Measurements from ENCODE around the gene HMGN4.
"Not testable (repeated sequence)": the region's sequence is repeated elsewhere in the genome, so short reads cannot be mapped to it uniquely, and the experiment has no call there.

HMGN4 gene

DNA sequence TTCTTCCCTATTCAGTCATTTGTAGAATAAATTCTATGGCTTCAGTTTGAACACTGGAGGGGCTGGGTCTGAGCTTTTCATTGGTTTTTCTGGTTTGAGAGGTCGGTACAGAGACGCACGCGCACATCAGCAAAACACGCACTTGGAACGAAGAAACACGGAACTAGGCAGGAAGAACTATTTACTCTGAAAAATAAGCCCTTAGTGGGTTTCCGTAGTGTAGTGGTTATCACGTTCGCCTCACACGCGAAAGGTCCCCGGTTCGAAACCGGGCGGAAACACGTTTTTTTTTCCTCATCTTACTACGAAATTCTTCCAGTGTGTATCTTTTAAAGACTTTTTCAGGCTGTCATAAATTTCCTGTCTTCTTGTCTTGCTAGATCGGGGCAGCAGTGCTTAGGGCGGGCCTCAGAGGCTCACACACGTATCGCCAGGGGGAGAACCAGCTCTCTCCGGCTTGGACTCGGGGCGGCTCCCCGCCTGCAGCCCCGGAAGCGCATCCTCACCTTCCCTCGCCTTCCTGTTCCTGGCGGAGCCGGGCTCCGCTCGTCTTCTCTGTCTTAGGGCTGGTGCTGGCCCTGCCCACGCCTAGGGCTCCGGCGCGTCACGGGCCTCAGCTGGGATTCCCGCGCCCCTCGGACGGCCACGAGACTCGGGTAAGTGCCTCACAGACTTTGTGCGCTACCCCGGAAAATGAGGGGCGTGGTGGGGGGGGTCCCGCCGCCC is at the start of gene HMGN4:
TSS of gene HMGN4 (plus strand) at position 521 of the 726 bp plus-strand sequence. CDS start 6,841 bp downstream, outside the sequence.
- peak; percentile 65 to 80 (median 79) for DNase-seq (ENCODE audit: low read depth in 3 of 3)

- no peak for DNase-seq (ENCODE audit: low read depth in 3 of 3)
Observed at GRCh38 chr6:26489996-26490964, 47.9 kb upstream of the HMGN4 start.

DNA sequence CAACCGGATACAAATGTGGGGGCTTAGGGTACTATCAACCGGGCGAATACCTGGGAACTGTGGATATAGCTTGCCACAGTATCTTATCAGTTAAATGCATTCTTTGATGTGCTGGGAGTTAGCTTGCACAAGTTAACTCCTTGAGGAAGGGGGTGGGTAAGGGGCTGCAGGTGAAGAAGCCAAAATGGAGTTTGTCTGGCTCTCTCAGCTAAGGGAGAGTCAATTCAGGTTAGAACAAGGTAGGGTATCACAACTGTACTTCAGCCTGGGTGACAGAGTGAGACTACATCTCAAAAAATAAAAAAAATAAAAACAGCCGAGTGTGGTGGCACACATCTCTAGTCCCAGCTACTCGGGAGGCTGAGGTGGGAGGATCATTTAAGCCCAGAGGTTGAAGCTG is 46.6 kb upstream of the HMGN4 start:
- DNase-seq (ENCODE audit: low read depth in 3 of 3), result no peak

GRCh38 chr6:26493258-26493657 is 44.9 kb upstream of the HMGN4 start:
- no peak for DNase-seq (ENCODE audit: low read depth in 3 of 3)

GRCh38 chr6:26494117-26494516 is 44.0 kb upstream of the HMGN4 start:
- no peak for DNase-seq (ENCODE audit: low read depth in 3 of 3)

DNA sequence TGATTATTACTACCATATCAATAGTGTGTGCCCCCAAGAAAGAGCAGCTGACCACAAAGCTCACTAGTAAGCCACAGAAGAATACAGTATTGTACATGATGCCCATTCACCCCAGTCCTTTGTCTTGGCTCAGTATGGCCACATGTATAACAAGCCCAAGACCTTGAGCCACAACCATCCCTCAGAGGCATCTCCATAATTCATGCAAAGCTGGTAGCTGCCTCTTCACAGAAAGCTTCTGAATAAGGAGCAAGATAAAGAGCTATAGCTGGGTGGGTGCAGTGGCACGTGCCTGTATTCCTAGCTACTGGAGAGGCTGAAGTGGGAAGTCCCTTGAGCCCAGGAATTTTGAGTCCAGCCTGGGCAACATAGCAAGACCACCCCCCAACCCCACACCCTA is 42.9 kb upstream of the HMGN4 start:
- DNase-seq (ENCODE audit: low read depth in 3 of 3), result no peak

DNA sequence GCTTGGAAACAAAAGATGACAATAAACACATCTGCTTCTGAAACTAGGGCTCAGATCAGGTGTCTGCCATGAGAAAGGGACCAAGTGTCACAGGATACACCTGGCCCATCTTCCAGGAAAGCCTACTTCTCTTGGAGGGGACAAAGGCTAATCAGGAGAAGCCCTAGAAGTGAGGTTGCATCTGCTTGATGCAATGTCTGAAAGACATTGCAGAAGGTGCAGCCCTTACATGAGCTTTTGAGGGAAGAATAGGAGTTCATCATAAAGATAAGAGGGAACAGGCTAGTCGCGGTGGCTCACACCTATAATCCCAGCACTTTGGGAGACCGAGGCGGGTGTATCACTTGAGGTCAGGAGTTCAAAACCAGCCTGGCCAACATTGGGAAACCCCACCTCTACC is 40.6 kb upstream of the HMGN4 start:
- no peak for DNase-seq (ENCODE audit: low read depth in 3 of 3)

DNA sequence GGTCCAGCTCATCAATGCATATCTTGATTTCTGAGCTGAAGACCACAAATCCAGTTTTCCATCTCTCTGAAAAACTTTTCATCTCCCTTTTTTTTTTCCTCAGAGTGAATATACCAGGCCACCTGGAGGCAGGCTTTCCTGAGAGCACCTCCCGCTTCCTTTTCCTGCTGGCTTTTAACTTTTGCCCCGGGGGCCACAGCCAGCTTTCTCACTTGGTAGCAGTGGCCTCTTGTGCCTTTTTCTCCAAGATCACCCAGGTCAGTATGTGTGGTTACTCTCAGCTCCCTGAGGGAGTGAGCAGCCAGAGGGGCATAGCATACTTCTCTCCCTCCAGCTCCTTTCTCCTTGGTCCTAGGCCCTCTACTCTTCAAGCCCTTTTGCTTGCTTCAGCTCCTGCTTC is 38.1 kb upstream of the HMGN4 start, which contains the start of gene BTN1A1:
TSS of gene BTN1A1 (plus strand) at position 202 of the 400 bp plus-strand sequence. CDS start 984 bp downstream, outside the sequence.
- DNase-seq (ENCODE audit: low read depth in 3 of 3), result no peak

DNA sequence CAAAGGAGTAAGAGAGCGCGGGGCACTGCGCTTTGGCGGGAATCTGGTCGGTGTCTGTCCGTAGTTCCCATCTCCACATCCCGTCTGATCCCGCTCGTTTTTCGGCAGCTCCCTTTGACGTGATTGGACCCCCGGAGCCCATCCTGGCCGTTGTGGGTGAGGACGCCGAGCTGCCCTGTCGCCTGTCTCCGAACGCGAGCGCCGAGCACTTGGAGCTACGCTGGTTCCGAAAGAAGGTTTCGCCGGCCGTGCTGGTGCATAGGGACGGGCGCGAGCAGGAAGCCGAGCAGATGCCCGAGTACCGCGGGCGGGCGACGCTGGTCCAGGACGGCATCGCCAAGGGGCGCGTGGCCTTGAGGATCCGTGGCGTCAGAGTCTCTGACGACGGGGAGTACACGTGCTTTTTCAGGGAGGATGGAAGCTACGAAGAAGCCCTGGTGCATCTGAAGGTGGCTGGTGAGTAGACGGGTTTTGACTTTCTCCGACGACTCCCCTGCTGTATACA is 36.6 kb upstream of the HMGN4 start:
- peak in 2 of 3 experiments; percentile 15 to 22 for DNase-seq (ENCODE audit: low read depth in 3 of 3)

- no peak for DNase-seq (ENCODE audit: low read depth in 3 of 3)
Observed at GRCh38 chr6:26502165-26502564, 36.0 kb upstream of the HMGN4 start.

- no peak for DNase-seq (ENCODE audit: low read depth in 3 of 3)
Observed at GRCh38 chr6:26502626-26503025, 35.5 kb upstream of the HMGN4 start.

GRCh38 chr6:26507658-26508057 is 30.5 kb upstream of the HMGN4 start:
- DNase-seq (ENCODE audit: low read depth in 3 of 3), result no peak

- not testable (repeated sequence) for DNase-seq (ENCODE audit: low read depth in 3 of 3)
Observed at GRCh38 chr6:26511033-26511432, 27.1 kb upstream of the HMGN4 start.

DNA sequence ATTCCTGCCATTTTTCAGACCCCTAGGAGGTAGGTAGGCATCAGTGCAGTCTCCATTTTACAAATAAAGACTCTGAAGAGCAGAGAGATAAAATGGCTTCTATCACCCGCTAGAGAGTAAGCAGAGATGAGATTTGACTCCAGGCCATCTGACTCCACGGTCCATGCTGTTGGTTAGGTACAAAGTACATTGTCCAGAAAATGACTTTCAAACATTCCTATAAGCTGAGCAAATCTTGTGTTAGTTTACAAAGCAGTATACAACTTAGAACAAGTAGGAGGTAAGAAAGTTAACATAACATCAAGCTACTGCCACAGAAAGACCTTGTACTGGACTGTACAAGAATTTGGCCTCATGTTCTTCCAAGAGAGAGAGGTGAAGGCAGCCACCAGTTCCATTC is 23.2 kb upstream of the HMGN4 start:
- no peak for DNase-seq (ENCODE audit: low read depth in 3 of 3)

GRCh38 chr6:26516481-26517427 is 21.4 kb upstream of the HMGN4 start:
- no peak for DNase-seq (ENCODE audit: low read depth in 3 of 3)

- DNase-seq (ENCODE audit: low read depth in 3 of 3), result no peak
Observed at GRCh38 chr6:26519359-26519758, 18.8 kb upstream of the HMGN4 start.

DNA sequence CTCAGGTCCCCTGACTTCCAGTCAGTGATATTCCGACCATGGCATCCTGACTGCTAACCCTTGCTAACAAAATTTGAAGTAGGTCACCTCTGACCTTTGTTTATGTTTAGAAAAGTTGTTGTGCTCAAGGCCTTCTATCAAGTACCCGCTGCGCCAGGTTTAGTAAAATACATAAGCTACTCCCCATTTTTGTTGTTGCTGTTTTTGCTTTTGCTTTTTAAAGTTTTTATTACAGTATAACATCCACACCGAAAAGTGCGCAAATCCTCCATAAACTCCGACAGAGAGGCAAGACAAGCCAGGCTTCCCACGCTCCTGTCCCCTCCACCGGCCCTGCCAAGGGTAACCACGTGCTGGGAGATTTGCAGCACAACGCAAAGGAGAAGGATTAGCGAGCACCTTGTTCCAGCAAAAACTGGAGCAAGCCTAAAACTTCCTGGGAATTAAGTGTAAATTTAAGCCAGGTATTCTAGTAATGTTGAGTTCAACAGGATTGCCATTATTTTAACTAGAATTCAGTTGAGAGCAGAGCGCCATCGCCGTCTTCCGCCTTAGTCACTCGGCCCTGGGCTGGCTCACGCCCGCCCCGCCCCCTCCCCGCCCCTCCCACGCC is 17.8 kb upstream of the HMGN4 start:
- peak in 1 of 3 experiments; percentile 30 for DNase-seq (ENCODE audit: low read depth in 3 of 3)

- DNase-seq (ENCODE audit: low read depth in 3 of 3), result peak; percentile 70 to 78 (median 76)
Observed at GRCh38 chr6:26520850-26521599, 17.1 kb upstream of the HMGN4 start.

DNA sequence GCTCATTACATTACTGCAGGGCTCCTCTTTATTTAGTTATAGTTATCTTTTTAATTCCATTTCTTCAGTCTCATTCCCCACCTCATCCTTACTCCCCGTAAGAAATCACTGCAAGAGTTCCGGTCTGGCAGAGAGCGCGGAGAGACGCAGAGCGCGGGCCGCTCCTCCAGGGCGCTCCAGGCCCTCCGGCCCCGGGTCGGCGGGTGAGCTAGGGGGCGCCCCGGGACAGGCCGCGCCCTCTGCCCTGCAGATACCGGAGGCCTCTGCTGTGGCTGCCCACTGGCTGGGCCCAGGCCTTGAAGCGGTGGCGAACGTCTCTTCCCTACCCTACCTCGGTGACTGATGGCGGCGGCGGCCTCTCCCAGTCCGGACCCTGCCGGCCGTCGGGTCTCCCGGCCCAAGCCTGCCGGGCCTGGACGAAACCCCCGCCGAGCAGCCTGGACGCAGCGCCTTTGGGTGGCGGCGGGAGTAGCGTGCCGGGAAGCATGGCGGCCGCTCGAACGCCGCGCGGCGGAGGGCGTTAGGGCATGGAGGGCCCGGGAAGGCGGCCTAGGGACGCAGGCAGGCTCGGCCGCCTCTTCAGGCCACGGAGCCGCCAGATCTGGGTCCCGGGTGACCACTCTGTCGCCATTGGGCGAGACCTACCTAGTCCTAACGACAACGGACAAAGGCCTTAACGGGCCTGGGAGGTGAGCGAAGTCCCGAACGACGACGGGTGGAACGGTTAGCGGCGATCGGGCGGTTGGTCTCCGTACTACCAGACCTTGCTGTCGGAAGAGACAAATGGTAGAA is 16.4 kb upstream of the HMGN4 start:
- peak in 2 of 3 experiments; percentile 40 to 70 for DNase-seq (ENCODE audit: low read depth in 3 of 3)

Measured in stimulated activated CD4-positive, alpha-beta T cell treated with anti-CD3 and anti-CD28 coated beads, TNF-alpha, amount 100 ng/mL, for 24 hours (primary cell).